ENCODE data around the gene SLFN12L.

- TF ChIP-seq EZH2 (IDR thresholded peaks at IDR 0.05; ENCODE audit: borderline replicate concordance, low read depth, low read length): no peak
- TF ChIP-seq JUNB (CRISPR knock-in tag; conservative IDR thresholded peaks at IDR 0.05): no peak
- no peak for TF ChIP-seq KAT8 (IDR thresholded peaks at IDR 0.05; ENCODE audit: low read depth)
These were observed 41.5 kb upstream of the SLFN12L start for GRCh38 chr17:35578929-35579432.

Measured in K562 (cell line).